ENCODE data around the gene TRRAP.

Gene TRRAP

DNA sequence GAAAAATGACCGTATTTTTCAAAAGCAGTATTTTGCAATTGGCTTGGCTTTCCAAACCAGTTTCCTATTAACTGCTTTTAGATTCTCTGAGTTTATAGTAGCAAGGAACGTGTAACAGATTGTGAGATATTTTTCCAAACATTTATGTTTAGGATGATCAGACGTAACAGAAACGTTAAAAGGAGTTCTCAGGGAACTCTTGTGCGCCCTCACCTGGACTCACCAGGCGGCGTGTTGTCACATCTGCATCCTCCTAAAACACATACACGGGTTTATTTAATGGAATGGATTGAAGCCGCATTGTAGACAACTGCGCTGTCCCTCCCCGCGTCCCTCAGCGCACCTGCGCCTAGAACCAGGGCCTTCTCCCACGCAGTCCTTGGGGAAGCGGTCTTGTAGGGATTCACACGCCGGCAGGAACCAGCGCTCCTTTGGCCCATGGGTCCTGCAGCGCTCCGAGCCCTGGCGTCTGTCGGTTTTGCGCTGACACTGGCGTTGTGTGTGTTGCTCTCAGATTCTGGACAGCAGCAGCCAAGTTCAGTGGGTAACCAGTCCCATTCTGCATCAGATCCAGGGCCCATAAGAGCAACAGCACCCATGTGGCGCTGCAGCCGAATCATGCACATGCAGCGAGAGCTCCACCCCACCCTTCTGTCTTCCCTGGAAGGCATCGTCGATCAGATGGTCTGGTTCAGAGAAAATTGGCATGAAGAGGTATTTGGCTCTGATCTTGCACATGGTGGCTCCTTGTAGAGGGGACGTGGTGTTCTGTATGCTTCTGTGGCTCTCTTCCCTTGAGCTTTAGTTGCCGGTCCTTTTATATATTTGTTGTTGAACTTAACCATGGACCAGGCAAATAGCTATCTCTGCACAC lies 114.9 kb downstream of the TRRAP start:
- Histone ChIP-seq H2AFZ (ENCODE audit: low read depth, low read length) (no peak overlapping the region), H3K27me3 (ENCODE audit: insufficient read depth, low read length) (no peaks in the 10 kb centered on the region), H3K36me3 (ENCODE audit: insufficient read depth, low read length) (peaks cover 89% of the 10 kb centered on the region), H3K4me3 (ENCODE audit: low read length) (no peak overlapping the region), H3K4me1 (ENCODE audit: insufficient read depth, low read length) (no peaks in the 10 kb centered on the region), H3K9me3 (ENCODE audit: low read length) (no peaks in the 10 kb centered on the region)

DNA sequence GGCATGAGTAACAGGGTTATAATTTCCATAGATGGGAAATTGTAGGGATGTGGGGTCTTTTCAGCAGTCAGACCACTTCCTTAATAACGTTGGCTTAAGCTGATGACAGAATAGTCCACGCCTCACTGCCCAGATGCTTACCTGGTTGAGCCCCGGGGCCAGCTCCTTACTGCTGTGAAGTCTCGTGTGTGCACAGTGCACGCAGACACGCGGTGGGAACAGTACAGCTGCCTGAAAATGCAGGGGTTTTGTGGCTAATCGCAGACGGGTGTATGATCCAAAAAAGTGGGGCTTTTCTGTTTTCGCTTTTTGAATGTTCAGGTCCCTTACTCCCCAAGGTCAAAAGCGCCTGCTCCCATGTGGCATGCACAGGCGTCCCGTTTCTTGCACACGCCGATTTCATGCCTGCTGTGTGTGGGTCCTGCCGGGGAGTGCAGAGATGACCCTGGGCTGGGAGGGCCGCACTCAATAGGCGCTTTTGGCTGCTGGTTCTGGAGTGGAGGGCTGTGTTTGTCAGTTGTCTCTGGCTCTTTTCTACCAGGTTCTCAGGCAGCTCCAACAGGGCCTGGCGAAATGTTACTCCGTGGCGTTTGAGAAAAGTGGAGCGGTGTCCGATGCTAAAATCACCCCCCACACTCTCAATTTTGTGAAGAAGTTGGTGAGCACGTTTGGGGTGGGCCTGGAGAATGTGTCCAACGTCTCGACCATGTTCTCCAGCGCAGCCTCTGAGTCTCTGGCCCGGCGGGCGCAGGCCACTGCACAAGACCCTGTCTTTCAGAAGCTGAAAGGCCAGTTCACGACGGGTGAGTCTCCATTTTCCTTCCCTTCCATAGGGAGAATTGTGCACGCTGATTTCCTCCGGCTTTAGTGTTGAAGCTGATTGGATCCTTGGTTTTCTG lies 116.0 kb downstream of the TRRAP start:
- Histone ChIP-seq H3K4me1 (ENCODE audit: insufficient read depth, low read length) (no peaks in the 10 kb centered on the region), H3K36me3 (ENCODE audit: insufficient read depth, low read length) (peaks cover 89% of the 10 kb centered on the region), H3K4me3 (ENCODE audit: low read length) (no peak overlapping the region), H2AFZ (ENCODE audit: low read depth, low read length) (no peak overlapping the region), H3K9me3 (ENCODE audit: low read length) (no peaks in the 10 kb centered on the region), H3K27me3 (ENCODE audit: insufficient read depth, low read length) (no peaks in the 10 kb centered on the region)

GRCh38 chr7:98995111-98995510 lies 116.8 kb downstream of the TRRAP start:
- Histone ChIP-seq H3K4me3 (ENCODE audit: low read length) (no peak overlapping the region), H3K27me3 (ENCODE audit: insufficient read depth, low read length) (no peaks in the 10 kb centered on the region), H3K4me1 (ENCODE audit: insufficient read depth, low read length) (no peaks in the 10 kb centered on the region), H3K36me3 (ENCODE audit: insufficient read depth, low read length) (peaks cover 87% of the 10 kb centered on the region), H2AFZ (ENCODE audit: low read depth, low read length) (no peak overlapping the region), H3K9me3 (ENCODE audit: low read length) (no peaks in the 10 kb centered on the region)

DNA sequence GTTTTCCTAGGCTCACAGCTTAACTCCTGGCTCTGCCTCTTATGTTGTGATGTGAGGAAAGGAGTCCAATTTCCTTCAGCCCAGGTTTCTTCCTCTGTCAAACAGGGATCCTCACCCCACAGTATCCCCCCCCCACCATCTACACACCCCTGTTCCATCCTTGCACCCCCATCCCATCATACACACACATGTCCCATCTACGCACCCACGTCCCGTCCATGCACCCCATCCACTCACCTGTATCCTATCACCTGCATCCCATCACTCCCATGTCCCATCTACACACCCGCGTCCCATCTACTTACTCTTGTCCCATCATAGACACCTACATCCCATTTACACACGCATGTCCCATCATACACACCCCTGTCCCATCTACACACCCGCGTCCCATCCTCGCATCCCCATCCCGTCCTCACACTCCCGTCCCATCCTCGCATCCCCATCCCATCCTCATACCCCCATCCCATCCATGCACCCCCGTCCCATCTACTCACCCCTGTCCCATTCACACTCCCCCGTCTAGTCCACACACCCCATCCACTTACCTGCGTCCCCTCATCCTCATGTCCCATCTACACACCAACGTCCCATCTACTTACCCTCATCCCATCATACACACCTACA lies 117.3 kb downstream of the TRRAP start:
- no peaks in the 10 kb centered on the region for H3K27me3 ChIP-seq (ENCODE audit: insufficient read depth, low read length)
- no peak overlapping the region for H2AFZ ChIP-seq (ENCODE audit: low read depth, low read length)
- no peaks in the 10 kb centered on the region for H3K9me3 ChIP-seq (ENCODE audit: low read length)
- H3K36me3 ChIP-seq (ENCODE audit: insufficient read depth, low read length): peaks cover 89% of the 10 kb centered on the region
- no peaks in the 10 kb centered on the region for H3K4me1 ChIP-seq (ENCODE audit: insufficient read depth, low read length)
- no peak overlapping the region for H3K4me3 ChIP-seq (ENCODE audit: low read length)

DNA sequence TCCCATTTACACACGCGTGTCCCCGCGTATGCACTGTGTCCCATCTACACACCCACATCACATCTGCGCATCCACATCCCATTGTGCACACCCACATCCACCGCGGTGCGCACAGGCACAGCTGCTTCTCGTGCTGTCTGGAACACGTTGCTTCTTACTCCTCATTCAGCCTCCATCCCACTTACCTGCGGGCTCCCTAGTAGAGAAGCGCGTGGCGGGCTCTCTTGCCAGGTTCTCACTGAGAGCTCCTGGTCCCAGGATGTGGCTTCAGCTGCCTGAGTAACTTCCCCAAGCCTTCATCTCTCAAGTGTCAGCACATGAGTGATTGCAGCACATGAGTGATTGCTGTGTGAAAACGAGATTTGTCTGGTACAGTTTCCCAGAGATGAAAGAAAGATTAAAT lies 117.8 kb downstream of the TRRAP start:
- Histone ChIP-seq H2AFZ (ENCODE audit: low read depth, low read length) (no peak overlapping the region), H3K4me3 (ENCODE audit: low read length) (no peak overlapping the region), H3K4me1 (ENCODE audit: insufficient read depth, low read length) (no peaks in the 10 kb centered on the region), H3K9me3 (ENCODE audit: low read length) (no peaks in the 10 kb centered on the region), H3K36me3 (ENCODE audit: insufficient read depth, low read length) (peaks cover 88% of the 10 kb centered on the region), H3K27me3 (ENCODE audit: insufficient read depth, low read length) (no peaks in the 10 kb centered on the region)

DNA sequence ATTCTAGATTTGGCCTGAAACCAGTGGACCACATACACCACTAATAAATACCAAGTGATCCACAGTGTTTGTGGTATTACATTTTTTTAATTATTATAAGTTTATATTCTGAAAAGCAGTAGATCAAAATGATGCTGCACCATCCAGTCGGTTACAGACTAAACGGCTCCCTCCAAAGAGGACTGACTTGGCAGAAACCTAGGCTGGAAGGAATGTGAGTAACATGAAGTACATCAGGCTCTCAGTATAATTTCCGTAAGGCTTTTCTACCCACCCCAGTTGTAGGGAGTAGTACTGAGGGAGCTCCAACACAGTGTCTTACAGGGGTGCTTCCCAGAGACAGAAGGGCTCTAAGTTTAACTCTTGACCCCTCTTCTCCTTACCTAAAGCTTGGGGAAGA lies 119.5 kb downstream of the TRRAP start:
- H3K4me3 ChIP-seq (ENCODE audit: low read length): no peak overlapping the region
- H3K4me1 ChIP-seq (ENCODE audit: insufficient read depth, low read length): no peaks in the 10 kb centered on the region
- H2AFZ ChIP-seq (ENCODE audit: low read depth, low read length): no peak overlapping the region
- no peaks in the 10 kb centered on the region for H3K27me3 ChIP-seq (ENCODE audit: insufficient read depth, low read length)
- no peaks in the 10 kb centered on the region for H3K9me3 ChIP-seq (ENCODE audit: low read length)
- H3K36me3 ChIP-seq (ENCODE audit: insufficient read depth, low read length): peaks cover 79% of the 10 kb centered on the region

GRCh38 chr7:98998821-98999725 lies 120.7 kb downstream of the TRRAP start:
- H3K9me3 ChIP-seq (ENCODE audit: low read length): no peaks in the 10 kb centered on the region
- no peaks in the 10 kb centered on the region for H3K27me3 ChIP-seq (ENCODE audit: insufficient read depth, low read length)
- no peak overlapping the region for H2AFZ ChIP-seq (ENCODE audit: low read depth, low read length)
- H3K4me1 ChIP-seq (ENCODE audit: insufficient read depth, low read length): no peaks in the 10 kb centered on the region
- no peak overlapping the region for H3K4me3 ChIP-seq (ENCODE audit: low read length)
- peaks cover 75% of the 10 kb centered on the region for H3K36me3 ChIP-seq (ENCODE audit: insufficient read depth, low read length)

GRCh38 chr7:99000196-99000903 lies 122.0 kb downstream of the TRRAP start:
- Histone ChIP-seq H3K36me3 (ENCODE audit: insufficient read depth, low read length) (peaks cover 75% of the 10 kb centered on the region), H3K9me3 (ENCODE audit: low read length) (no peaks in the 10 kb centered on the region), H3K4me3 (ENCODE audit: low read length) (no peak overlapping the region), H3K4me1 (ENCODE audit: insufficient read depth, low read length) (no peaks in the 10 kb centered on the region), H2AFZ (ENCODE audit: low read depth, low read length) (no peak overlapping the region), H3K27me3 (ENCODE audit: insufficient read depth, low read length) (no peaks in the 10 kb centered on the region)

DNA sequence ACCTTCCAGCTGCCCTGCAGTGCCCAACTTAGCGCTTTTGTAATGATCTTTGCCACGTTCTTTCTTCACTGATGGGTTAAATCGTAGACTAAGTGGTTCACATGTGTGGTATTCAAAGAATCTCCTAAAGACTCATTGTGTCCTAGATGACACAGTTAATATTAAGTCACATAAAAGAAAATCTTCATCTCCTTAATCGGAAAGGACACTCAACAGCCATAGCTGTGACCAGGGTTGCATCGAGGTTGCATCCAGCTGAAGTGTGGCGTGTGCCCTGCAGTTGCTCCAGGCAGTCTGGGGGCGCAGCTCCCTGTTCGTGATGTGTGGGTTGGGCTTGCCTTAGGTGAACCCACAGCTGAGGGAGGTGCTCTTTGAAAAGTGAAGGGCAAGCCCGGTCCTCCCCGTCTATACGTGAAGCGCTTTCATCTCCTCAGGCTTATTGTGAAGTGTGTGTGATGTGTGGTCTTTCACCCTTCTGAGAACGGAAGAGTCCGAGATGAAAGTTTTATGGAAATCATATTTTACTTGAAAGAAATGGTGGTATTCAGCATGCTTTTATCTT lies 122.7 kb downstream of the TRRAP start:
- no peaks in the 10 kb centered on the region for H3K4me1 ChIP-seq (ENCODE audit: insufficient read depth, low read length)
- H3K9me3 ChIP-seq (ENCODE audit: low read length): no peaks in the 10 kb centered on the region
- H2AFZ ChIP-seq (ENCODE audit: low read depth, low read length): no peak overlapping the region
- H3K36me3 ChIP-seq (ENCODE audit: insufficient read depth, low read length): peaks cover 75% of the 10 kb centered on the region
- no peaks in the 10 kb centered on the region for H3K27me3 ChIP-seq (ENCODE audit: insufficient read depth, low read length)
- H3K4me3 ChIP-seq (ENCODE audit: low read length): no peak overlapping the region

GRCh38 chr7:99001482-99002147 lies 123.3 kb downstream of the TRRAP start:
- H2AFZ ChIP-seq (ENCODE audit: low read depth, low read length): no peak overlapping the region
- H3K27me3 ChIP-seq (ENCODE audit: insufficient read depth, low read length): no peaks in the 10 kb centered on the region
- no peaks in the 10 kb centered on the region for H3K4me1 ChIP-seq (ENCODE audit: insufficient read depth, low read length)
- no peaks in the 10 kb centered on the region for H3K9me3 ChIP-seq (ENCODE audit: low read length)
- H3K4me3 ChIP-seq (ENCODE audit: low read length): no peak overlapping the region
- H3K36me3 ChIP-seq (ENCODE audit: insufficient read depth, low read length): peaks cover 75% of the 10 kb centered on the region

DNA sequence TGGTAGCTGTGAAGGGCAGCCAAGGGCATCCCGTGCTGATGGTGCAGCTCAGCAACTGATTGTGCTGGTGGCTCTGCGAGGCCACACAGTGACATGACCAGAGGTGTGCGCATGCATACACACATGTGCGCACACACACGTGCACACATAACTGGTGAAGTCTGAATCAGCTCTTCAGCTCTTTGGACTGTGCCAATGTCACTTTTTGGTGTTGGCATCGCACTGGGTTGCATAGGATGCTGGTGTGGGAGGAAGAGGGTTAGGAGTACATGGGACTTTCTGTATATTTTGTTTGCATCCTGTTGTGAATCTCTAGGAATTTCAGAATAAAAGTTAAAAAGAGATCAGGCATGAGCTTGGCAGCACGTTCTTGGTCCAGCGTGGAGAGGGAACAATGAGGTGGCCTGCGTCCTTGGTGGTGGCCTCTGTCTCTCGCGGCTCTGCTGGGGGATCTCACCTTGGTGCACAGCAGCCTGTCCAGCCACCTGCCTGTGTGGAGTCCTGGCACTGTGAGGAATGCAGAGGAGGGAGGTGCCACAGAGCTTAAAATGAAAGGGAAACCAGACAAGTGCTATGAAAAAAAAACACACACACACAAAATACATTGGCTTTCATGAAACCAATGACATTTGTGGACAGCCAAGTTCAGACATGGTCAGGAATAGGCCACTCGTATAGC lies 124.0 kb downstream of the TRRAP start:
- no peak overlapping the region for H2AFZ ChIP-seq (ENCODE audit: low read depth, low read length)
- H3K36me3 ChIP-seq (ENCODE audit: insufficient read depth, low read length): peaks cover 77% of the 10 kb centered on the region
- H3K4me3 ChIP-seq (ENCODE audit: low read length): no peak overlapping the region
- H3K9me3 ChIP-seq (ENCODE audit: low read length): no peaks in the 10 kb centered on the region
- no peaks in the 10 kb centered on the region for H3K27me3 ChIP-seq (ENCODE audit: insufficient read depth, low read length)
- no peaks in the 10 kb centered on the region for H3K4me1 ChIP-seq (ENCODE audit: insufficient read depth, low read length)
